Sigmoid colon (tissue), 3 donors: ENCODE results near the gene NSFL1C.

Experiments
- CTCF ChIP-seq, 4 experiments: fragments of 450-650 bp in 3 of 4; fragments of 200-600 bp in 1 of 4; IDR thresholded peaks; one replicate each; pipeline ENCODE4 v1.5.1; 2016 to 2019; ENCODE audit warnings: antibody characterized with exemption in 4 of 4, mild to moderate bottlenecking in 3 of 4, moderate library complexity in 2 of 4
- POLR2A ChIP-seq, 2 donors: fragments of 450-650 bp; IDR thresholded peaks; one replicate each; pipeline ENCODE4 v1.6.1; 2016; ENCODE audit warnings: antibody characterized with exemption in 2 of 2, mild to moderate bottlenecking in 2 of 2, moderate library complexity in 2 of 2

- TF ChIP-seq POLR2A (IDR thresholded peaks at IDR 0.05) (peak in 1 of 2 donors; percentile 17), CTCF (IDR thresholded peaks at IDR 0.05) (no peak)
Measured at GRCh38 chr20:1491281-1491840, 24.7 kb upstream of the NSFL1C start, which contains the start of gene SIRPB2.
